Stimulated activated CD8-positive, alpha-beta memory T cell treated with anti-CD3 and anti-CD28 coated beads, Interleukin-7, amount 100 ng/mL, for 24 hours (primary cell): ENCODE data around the gene CP.

Experiments used
- DNase-seq: peaks from one replicate; pipeline ENCODE4 v3.0.0-alpha.2; 2020; ENCODE audit warnings: low read depth

The CP gene

GRCh38 chr3:149122721-149123578 lies 98.7 kb downstream of the CP start:
- no peak for DNase-seq
